Measurements from ENCODE around the gene MOV10L1.
A peak's percentile ranks its signal among the peaks of the same experiment; 100 is the strongest.

The MOV10L1 gene

GRCh38 chr22:50089682-50090411, at the start of gene MOV10L1:
MOV10L1 (plus strand) TSS chr22:50090006; CDS start chr22:50090089, 83 bp downstream.
- no peak for TF ChIP-seq MAX (IDR thresholded peaks at IDR 0.05)
- TF ChIP-seq EGR1 (IDR thresholded peaks at IDR 0.05), result peak; percentile 51

- no peak for TF ChIP-seq CEBPB (IDR thresholded peaks at IDR 0.05)
- TF ChIP-seq EP300 (IDR thresholded peaks at IDR 0.05; ENCODE audit: borderline replicate concordance), result no peak
- TF ChIP-seq YY1 (IDR thresholded peaks at IDR 0.05; ENCODE audit: low read depth), result no peak
- no peak for TF ChIP-seq RAD21 (IDR thresholded peaks at IDR 0.05; ENCODE audit: low read depth)
- no peak for TF ChIP-seq EGR1 (IDR thresholded peaks at IDR 0.05)
- TF ChIP-seq TAF1 (IDR thresholded peaks at IDR 0.05; ENCODE audit: low read depth), result no peak
- no peak for TF ChIP-seq CREB1 (IDR thresholded peaks at IDR 0.05; ENCODE audit: low read depth)
- no peak for TF ChIP-seq MAX (IDR thresholded peaks at IDR 0.05)
- TF ChIP-seq ZBTB7A (IDR thresholded peaks at IDR 0.05; ENCODE audit: low read depth), result no peak
- no peak for TF ChIP-seq NFIC (IDR thresholded peaks at IDR 0.05)
- no peak for TF ChIP-seq TEAD4 (IDR thresholded peaks at IDR 0.05)
- TF ChIP-seq FOXM1 (IDR thresholded peaks at IDR 0.05; ENCODE audit: borderline replicate concordance, low read depth), result no peak
- TF ChIP-seq USF1 (IDR thresholded peaks at IDR 0.05), result no peak
- TF ChIP-seq TCF12 (IDR thresholded peaks at IDR 0.05; ENCODE audit: low read depth), result no peak
These were observed 49.1 kb upstream of the MOV10L1 start for GRCh38 chr22:50040717-50041116.

GRCh38 chr22:50041361-50042065, 48.3 kb upstream of the MOV10L1 start:
- TF ChIP-seq TCF12 (IDR thresholded peaks at IDR 0.05; ENCODE audit: low read depth) (no peak), EGR1 (IDR thresholded peaks at IDR 0.05) (no peak)

GRCh38 chr22:50044485-50045118, 45.2 kb upstream of the MOV10L1 start:
- no peak for TF ChIP-seq REST (IDR thresholded peaks at IDR 0.05; ENCODE audit: low read depth)
- TF ChIP-seq YY1 (IDR thresholded peaks at IDR 0.05; ENCODE audit: low read depth), result no peak
- TF ChIP-seq CEBPB (IDR thresholded peaks at IDR 0.05), result no peak

- TF ChIP-seq TCF12 (IDR thresholded peaks at IDR 0.05; ENCODE audit: low read depth), result no peak
- TF ChIP-seq TEAD4 (IDR thresholded peaks at IDR 0.05), result no peak
- no peak for TF ChIP-seq YY1 (IDR thresholded peaks at IDR 0.05; ENCODE audit: low read depth)
- TF ChIP-seq FOXM1 (IDR thresholded peaks at IDR 0.05; ENCODE audit: borderline replicate concordance, low read depth), result no peak
- no peak for TF ChIP-seq CEBPB (IDR thresholded peaks at IDR 0.05)
- TF ChIP-seq EGR1 (IDR thresholded peaks at IDR 0.05), result no peak
- TF ChIP-seq REST (IDR thresholded peaks at IDR 0.05; ENCODE audit: low read depth), result no peak
- TF ChIP-seq EP300 (IDR thresholded peaks at IDR 0.05; ENCODE audit: borderline replicate concordance), result no peak
- TF ChIP-seq ZBTB7A (IDR thresholded peaks at IDR 0.05; ENCODE audit: low read depth), result no peak
- TF ChIP-seq CREB1 (IDR thresholded peaks at IDR 0.05; ENCODE audit: low read depth), result no peak
- TF ChIP-seq RAD21 (IDR thresholded peaks at IDR 0.05; ENCODE audit: low read depth), result no peak
- no peak for TF ChIP-seq TAF1 (IDR thresholded peaks at IDR 0.05; ENCODE audit: low read depth)
These were observed 44.4 kb upstream of the MOV10L1 start for GRCh38 chr22:50045211-50046018.

GRCh38 chr22:50046019-50046415, 43.8 kb upstream of the MOV10L1 start:
- TF ChIP-seq FOXM1 (IDR thresholded peaks at IDR 0.05; ENCODE audit: borderline replicate concordance, low read depth) (no peak), TAF1 (IDR thresholded peaks at IDR 0.05; ENCODE audit: low read depth) (no peak), CREB1 (IDR thresholded peaks at IDR 0.05; ENCODE audit: low read depth) (no peak), ZBTB7A (IDR thresholded peaks at IDR 0.05; ENCODE audit: low read depth) (no peak), EP300 (IDR thresholded peaks at IDR 0.05; ENCODE audit: borderline replicate concordance) (no peak), CEBPB (IDR thresholded peaks at IDR 0.05) (no peak), USF1 (IDR thresholded peaks at IDR 0.05) (no peak), MAX (IDR thresholded peaks at IDR 0.05) (no peak), YY1 (IDR thresholded peaks at IDR 0.05; ENCODE audit: low read depth) (no peak), RAD21 (IDR thresholded peaks at IDR 0.05; ENCODE audit: low read depth) (no peak), TEAD4 (IDR thresholded peaks at IDR 0.05) (no peak), TCF12 (IDR thresholded peaks at IDR 0.05; ENCODE audit: low read depth) (no peak), REST (IDR thresholded peaks at IDR 0.05; ENCODE audit: low read depth) (no peak), EGR1 (IDR thresholded peaks at IDR 0.05) (no peak)
